ENCODE results near the gene CCDC110.

- no peak for TF ChIP-seq EZH2phosphoT487 (IDR thresholded peaks at IDR 0.05; ENCODE audit: insufficient read depth, low read depth)
- TF ChIP-seq EZH2 (IDR thresholded peaks at IDR 0.05; ENCODE audit: insufficient read depth, poor library complexity, severe bottlenecking), result no peak
Observed at GRCh38 chr4:185467991-185468390, 3.5 kb downstream of the CCDC110 start.
